ENCODE data around the gene CAPG. TPM values are rescaled to one million over a fixed set of nuclear protein-coding genes. Genes with fewer than 3 reads are reported as not detected.

Gene CAPG
- polyA plus RNA-seq, 1 donor from 2014 or later: not detected

DNA sequence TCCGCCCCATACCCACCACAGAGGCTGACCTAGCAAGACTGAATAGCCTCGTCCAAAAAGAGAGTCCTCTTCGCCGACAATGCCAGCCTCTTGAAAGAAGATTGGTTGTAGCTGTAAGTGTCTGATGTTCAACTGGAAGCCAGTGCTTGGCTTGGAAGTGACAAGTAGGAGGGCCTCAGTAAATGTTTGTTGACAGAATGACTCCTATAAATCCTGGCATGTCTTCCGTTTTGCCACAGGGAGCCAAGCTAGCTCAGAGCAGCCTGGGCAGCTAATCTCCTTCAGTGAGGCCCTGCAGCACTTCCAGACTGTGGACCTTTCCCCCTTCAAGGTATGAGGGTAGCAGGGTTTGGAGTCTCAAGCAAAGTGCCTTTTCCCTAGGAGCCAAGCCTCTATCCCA, 40.7 kb downstream of the CAPG start:
- no peak overlapping the region for H3K9ac ChIP-seq (ENCODE audit: low read length)
- H3K9me3 ChIP-seq (ENCODE audit: low read length): no peaks in the 10 kb centered on the region
- H3K4me2 ChIP-seq (ENCODE audit: low read length): no peak overlapping the region
- H3K27me3 ChIP-seq (ENCODE audit: insufficient read depth, low read depth, low read length): no peaks in the 10 kb centered on the region
- no peak overlapping the region for H3K27ac ChIP-seq (ENCODE audit: low read length)
- H3K36me3 ChIP-seq (ENCODE audit: insufficient read depth, low read length): no peaks in the 10 kb centered on the region
- no peaks in the 10 kb centered on the region for H3F3A ChIP-seq (ENCODE audit: insufficient read depth, low read length, poor library complexity, severe bottlenecking)
- no peaks in the 10 kb centered on the region for H4K20me1 ChIP-seq (ENCODE audit: insufficient read depth)
- TF ChIP-seq CTCF (IDR thresholded peaks at IDR 0.05; ENCODE audit: poor library complexity, severe bottlenecking) (no peak), TAF1 (IDR thresholded peaks at IDR 0.05; ENCODE audit: low read depth) (no peak), EP300 (conservative IDR thresholded peaks at IDR 0.05; ENCODE audit: poor library complexity, severe bottlenecking) (no peak), RAD21 (conservative IDR thresholded peaks at IDR 0.05) (no peak), MXI1 (conservative IDR thresholded peaks at IDR 0.05; ENCODE audit: poor library complexity, severe bottlenecking) (no peak), EZH2 (IDR thresholded peaks at IDR 0.05; ENCODE audit: borderline replicate concordance, insufficient read depth, low read length, poor library complexity, severe bottlenecking) (no peak), POLR2AphosphoS5 (IDR thresholded peaks at IDR 0.05) (no peak), SMC3 (conservative IDR thresholded peaks at IDR 0.05; ENCODE audit: poor library complexity) (no peak)
- TF ChIP-seq, protein P1, sequence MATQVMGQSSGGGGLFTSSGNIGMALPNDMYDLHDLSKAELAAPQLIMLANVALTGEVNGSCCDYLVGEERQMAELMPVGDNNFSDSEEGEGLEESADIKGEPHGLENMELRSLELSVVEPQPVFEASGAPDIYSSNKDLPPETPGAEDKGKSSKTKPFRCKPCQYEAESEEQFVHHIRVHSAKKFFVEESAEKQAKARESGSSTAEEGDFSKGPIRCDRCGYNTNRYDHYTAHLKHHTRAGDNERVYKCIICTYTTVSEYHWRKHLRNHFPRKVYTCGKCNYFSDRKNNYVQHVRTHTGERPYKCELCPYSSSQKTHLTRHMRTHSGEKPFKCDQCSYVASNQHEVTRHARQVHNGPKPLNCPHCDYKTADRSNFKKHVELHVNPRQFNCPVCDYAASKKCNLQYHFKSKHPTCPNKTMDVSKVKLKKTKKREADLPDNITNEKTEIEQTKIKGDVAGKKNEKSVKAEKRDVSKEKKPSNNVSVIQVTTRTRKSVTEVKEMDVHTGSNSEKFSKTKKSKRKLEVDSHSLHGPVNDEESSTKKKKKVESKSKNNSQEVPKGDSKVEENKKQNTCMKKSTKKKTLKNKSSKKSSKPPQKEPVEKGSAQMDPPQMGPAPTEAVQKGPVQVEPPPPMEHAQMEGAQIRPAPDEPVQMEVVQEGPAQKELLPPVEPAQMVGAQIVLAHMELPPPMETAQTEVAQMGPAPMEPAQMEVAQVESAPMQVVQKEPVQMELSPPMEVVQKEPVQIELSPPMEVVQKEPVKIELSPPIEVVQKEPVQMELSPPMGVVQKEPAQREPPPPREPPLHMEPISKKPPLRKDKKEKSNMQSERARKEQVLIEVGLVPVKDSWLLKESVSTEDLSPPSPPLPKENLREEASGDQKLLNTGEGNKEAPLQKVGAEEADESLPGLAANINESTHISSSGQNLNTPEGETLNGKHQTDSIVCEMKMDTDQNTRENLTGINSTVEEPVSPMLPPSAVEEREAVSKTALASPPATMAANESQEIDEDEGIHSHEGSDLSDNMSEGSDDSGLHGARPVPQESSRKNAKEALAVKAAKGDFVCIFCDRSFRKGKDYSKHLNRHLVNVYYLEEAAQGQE (IDR thresholded peaks at IDR 0.05; ENCODE audit: borderline replicate concordance): no peak
- H3K9me2 ChIP-seq (ENCODE audit: insufficient read depth, low read length): no peaks in the 10 kb centered on the region
- H3K4me3 ChIP-seq (ENCODE audit: low read length): no peak overlapping the region
- no peak overlapping the region for H2AFZ ChIP-seq (ENCODE audit: low read depth, low read length)
- no peaks in the 10 kb centered on the region for H3K79me2 ChIP-seq (replicated peaks; ENCODE audit: insufficient read depth, low read length)

DNA sequence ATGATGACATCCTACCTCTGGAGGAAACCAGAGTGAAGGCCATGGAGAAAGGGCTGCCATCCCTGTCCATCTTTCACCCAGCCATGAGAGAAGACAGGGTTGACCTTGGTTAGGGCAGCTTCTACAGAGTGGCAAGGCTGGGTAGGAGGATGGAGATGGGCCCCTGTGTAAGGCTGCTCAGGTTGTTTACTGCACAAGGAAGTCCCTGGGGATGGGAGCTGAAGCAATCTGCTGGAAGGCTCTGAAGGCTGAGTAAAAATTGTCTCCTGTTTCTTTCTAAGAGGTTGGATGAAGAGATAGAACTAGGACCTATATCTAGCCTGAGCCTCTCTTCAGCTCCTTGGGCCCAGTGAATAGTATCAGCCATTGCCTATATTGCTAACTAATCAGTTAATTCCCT, 41.2 kb downstream of the CAPG start:
- TF ChIP-seq SMC3 (conservative IDR thresholded peaks at IDR 0.05; ENCODE audit: poor library complexity) (no peak), RAD21 (conservative IDR thresholded peaks at IDR 0.05) (no peak), MXI1 (conservative IDR thresholded peaks at IDR 0.05; ENCODE audit: poor library complexity, severe bottlenecking) (no peak)
- H4K20me1 ChIP-seq (ENCODE audit: insufficient read depth): no peaks in the 10 kb centered on the region
- H3K9me2 ChIP-seq (ENCODE audit: insufficient read depth, low read length): no peaks in the 10 kb centered on the region
- H3K36me3 ChIP-seq (ENCODE audit: insufficient read depth, low read length): no peaks in the 10 kb centered on the region
- H3K27ac ChIP-seq (ENCODE audit: low read length): no peak overlapping the region
- no peaks in the 10 kb centered on the region for H3F3A ChIP-seq (ENCODE audit: insufficient read depth, low read length, poor library complexity, severe bottlenecking)
- H3K4me3 ChIP-seq (ENCODE audit: low read length): no peak overlapping the region
- no peak overlapping the region for H2AFZ ChIP-seq (ENCODE audit: low read depth, low read length)
- no peaks in the 10 kb centered on the region for H3K9me3 ChIP-seq (ENCODE audit: low read length)
- no peaks in the 10 kb centered on the region for H3K79me2 ChIP-seq (replicated peaks; ENCODE audit: insufficient read depth, low read length)
- H3K27me3 ChIP-seq (ENCODE audit: insufficient read depth, low read depth, low read length): no peaks in the 10 kb centered on the region
- H3K9ac ChIP-seq (ENCODE audit: low read length): no peak overlapping the region
- H3K4me2 ChIP-seq (ENCODE audit: low read length): no peak overlapping the region

GRCh38 chr2:85367180-85367579, 43.0 kb downstream of the CAPG start:
- Histone ChIP-seq H3K9me3 (ENCODE audit: low read length) (no peaks in the 10 kb centered on the region), H2AFZ (ENCODE audit: low read depth, low read length) (no peak overlapping the region), H3K36me3 (ENCODE audit: insufficient read depth, low read length) (no peaks in the 10 kb centered on the region), H3K27ac (ENCODE audit: low read length) (no peak overlapping the region), H4K20me1 (ENCODE audit: insufficient read depth) (no peaks in the 10 kb centered on the region), H3K27me3 (ENCODE audit: insufficient read depth, low read depth, low read length) (no peaks in the 10 kb centered on the region), H3K4me2 (ENCODE audit: low read length) (no peak overlapping the region), H3K79me2 (replicated peaks; ENCODE audit: insufficient read depth, low read length) (no peaks in the 10 kb centered on the region), H3K9ac (ENCODE audit: low read length) (no peak overlapping the region), H3F3A (ENCODE audit: insufficient read depth, low read length, poor library complexity, severe bottlenecking) (no peaks in the 10 kb centered on the region), H3K4me3 (ENCODE audit: low read length) (no peak overlapping the region), H3K9me2 (ENCODE audit: insufficient read depth, low read length) (no peaks in the 10 kb centered on the region)
- no peak for TF ChIP-seq POLR2AphosphoS5 (IDR thresholded peaks at IDR 0.05)
- TF ChIP-seq EP300 (conservative IDR thresholded peaks at IDR 0.05; ENCODE audit: poor library complexity, severe bottlenecking): no peak
- no peak for TF ChIP-seq RAD21 (conservative IDR thresholded peaks at IDR 0.05)
- no peak for TF ChIP-seq EZH2 (IDR thresholded peaks at IDR 0.05; ENCODE audit: borderline replicate concordance, insufficient read depth, low read length, poor library complexity, severe bottlenecking)
- TF ChIP-seq, protein P1 (IDR thresholded peaks at IDR 0.05; ENCODE audit: borderline replicate concordance): no peak
- no peak for TF ChIP-seq MXI1 (conservative IDR thresholded peaks at IDR 0.05; ENCODE audit: poor library complexity, severe bottlenecking)
- TF ChIP-seq CTCF (IDR thresholded peaks at IDR 0.05; ENCODE audit: poor library complexity, severe bottlenecking): no peak
- no peak for TF ChIP-seq TAF1 (IDR thresholded peaks at IDR 0.05; ENCODE audit: low read depth)
- no peak for TF ChIP-seq SMC3 (conservative IDR thresholded peaks at IDR 0.05; ENCODE audit: poor library complexity)
